K562 (cell line): ENCODE results near the gene POFUT2. TPM values are rescaled to one million over a fixed set of nuclear protein-coding genes. Genes with fewer than 3 reads are reported as not detected.

Experiments used
- ATAC-seq: fragments of 200-7000 bp; cut with Tn5 transposase; 3 replicates; pipeline ENCODE4 v1.9.1; 2020; ENCODE audit warnings: moderate library complexity
- BruUV-seq: library from RNA; stranded (reverse); fragments of 400-500 nt; replicated peaks from 2 replicates; lab custom pipeline; 2021; lab: Mats Ljungman, UMichigan
- CTCF ChIA-PET: fragments of 300-600 bp; formaldehyde crosslinking; extraction: SDS; loops from one replicate; lab custom pipeline; 2021; ENCODE audit warnings: low intra/inter-chr PET ratio; lab: Yijun Ruan, JAX
- POLR2A ChIA-PET: fragments of 300-600, 350-650 bp; sonication (Branson Sonifier 250); formaldehyde crosslinking; extraction: SDS; loops from one replicate; lab custom pipeline; 2021; ENCODE audit warnings: antibody characterized with exemption, inconsistent platforms; lab: Yijun Ruan, JAX
- DNase-seq, 4 experiments: peaks; one replicate each; pipeline versions ENCODE4 v3.0.0 to v3.0.0-alpha.2; 2011 to 2018; ENCODE audit warnings: low spot score in 3 of 4, mixed read lengths in 3 of 4; ENCODE audit errors: extremely low read depth in 1 of 4
- FAIRE-seq: peaks from 2 replicates; lab custom pipeline; 2011; peaks lifted over from hg19 to GRCh38; lab: Jason Lieb, UNC
- H2AFZ ChIP-seq: 2 replicates; pipeline ENCODE4 v1.6.0; 2011; ENCODE audit warnings: low read depth, low read length, control low read depth, inconsistent platforms
- H3K27ac ChIP-seq: fragments of 200-600 bp; 3 replicates; pipeline ENCODE4 v1.8.0; 2011; ENCODE audit warnings: low read depth, mild to moderate bottlenecking, control low read depth, inconsistent platforms, low read length, moderate library complexity, mixed read lengths; ENCODE audit errors: extremely low read depth
- H3K27me3 ChIP-seq, 2 experiments: fragments of 300-600 bp in 1 of 2; 2 replicates in 1 of 2; 3 replicates in 1 of 2; pipeline versions ENCODE4 v1.6.0 to v1.8.0; 2011; ENCODE audit warnings: inconsistent platforms in 2 of 2, low read length in 2 of 2, mild to moderate bottlenecking in 1 of 2, mixed read lengths in 1 of 2, moderate library complexity in 1 of 2; ENCODE audit not compliant: control insufficient read depth in 2 of 2, insufficient read depth in 2 of 2
- H3K36me3 ChIP-seq: fragments of 300-600 bp; 3 replicates; pipeline ENCODE4 v1.8.0; 2011; ENCODE audit warnings: mild to moderate bottlenecking, low read length, inconsistent platforms; ENCODE audit not compliant: control insufficient read depth, insufficient read depth
- H3K4me1 ChIP-seq, 2 experiments: fragments of 200-600 bp in 1 of 2; replicated peaks in 1 of 2; 2 replicates in 1 of 2; 3 replicates in 1 of 2; pipeline versions ENCODE4 v1.5.1 to v1.8.0; 2011; ENCODE audit warnings: inconsistent platforms in 2 of 2, low read length in 2 of 2, mild to moderate bottlenecking in 1 of 2, mixed read lengths in 1 of 2, moderate library complexity in 1 of 2; ENCODE audit not compliant: control insufficient read depth in 2 of 2, insufficient read depth in 2 of 2
- H3K4me2 ChIP-seq: 2 replicates; pipeline ENCODE4 v1.6.1; 2011; ENCODE audit warnings: low read length, control low read depth, inconsistent platforms, mixed read lengths; ENCODE audit not compliant: insufficient read depth
- H3K4me3 ChIP-seq: fragments of 200-600 bp; sonication (generic), shearing (Covaris generic); 2 replicates; pipeline ENCODE4 v1.5.1; 2016; ENCODE audit warnings: control low read depth, inconsistent platforms
- H3K79me2 ChIP-seq: fragments of 200-600 bp; 3 replicates; pipeline ENCODE4 v1.8.0; 2011; ENCODE audit warnings: low read length, inconsistent platforms; ENCODE audit not compliant: control insufficient read depth, insufficient read depth
- H3K9ac ChIP-seq, 2 experiments: 2 replicates each; pipeline versions ENCODE4 v1.6.0 to v1.6.1; 2011; ENCODE audit warnings: low read depth in 2 of 2, low read length in 2 of 2, control low read depth in 1 of 2, inconsistent platforms in 1 of 2, mild to moderate bottlenecking in 1 of 2, mixed read lengths in 1 of 2; ENCODE audit not compliant: insufficient read depth in 1 of 2
- H3K9me1 ChIP-seq: one replicate; pipeline ENCODE4 v1.6.0; 2011; ENCODE audit warnings: inconsistent platforms, mild to moderate bottlenecking, low read length, moderate library complexity; ENCODE audit not compliant: control insufficient read depth, insufficient read depth
- H3K9me3 ChIP-seq: replicated peaks from 2 replicates; pipeline ENCODE4 v1.5.1; 2011; ENCODE audit warnings: low read depth, low read length, inconsistent platforms; ENCODE audit not compliant: control insufficient read depth, insufficient read depth
- H4K20me1 ChIP-seq: replicated peaks from 2 replicates; pipeline ENCODE4 v1.6.1; 2011; ENCODE audit warnings: low read length, inconsistent platforms, mixed read lengths; ENCODE audit not compliant: control insufficient read depth, insufficient read depth
- MAZ ChIP-seq, 2 experiments: fragments of 450-650 bp in 1 of 2; sonication (generic) in 1 of 2; formaldehyde crosslinking; IDR thresholded peaks in 1 of 2; conservative IDR thresholded peaks in 1 of 2; 2 replicates each; pipeline versions ENCODE4 v1.4.0 to v1.5.0; 2020; ENCODE audit warnings: mild to moderate bottlenecking in 1 of 2, missing genetic modification reagents in 1 of 2
- PCBP1 ChIP-seq: fragments of 200-400 bp; formaldehyde crosslinking; IDR thresholded peaks from 2 replicates; pipeline ENCODE4 v1.6.1; 2018; ENCODE audit warnings: mild to moderate bottlenecking, low read depth, low read length; ENCODE audit not compliant: poor library complexity, severe bottlenecking
- PHTF2 ChIP-seq: fragments of 250-450 bp; sonication (Bioruptor Pico); IDR thresholded peaks from 2 replicates; pipeline ENCODE4 v1.5.0; 2021; ENCODE audit warnings: mild to moderate bottlenecking
- POLR3G ChIP-seq: IDR thresholded peaks from 2 replicates; pipeline ENCODE4 v1.6.1; 2011; ENCODE audit not compliant: insufficient read length, insufficient replicate concordance; ENCODE audit errors: extremely low read depth
- RUNX1 ChIP-seq: sonication (generic); IDR thresholded peaks from 2 replicates; pipeline ENCODE4 v1.6.1; 2016; ENCODE audit warnings: antibody characterized with exemption, low read depth
- SIRT6 ChIP-seq: IDR thresholded peaks from one replicate; pipeline ENCODE4 v1.6.1; 2012; ENCODE audit warnings: low read depth, mild to moderate bottlenecking, control low read depth, inconsistent platforms, low read length, moderate library complexity
- THRAP3 ChIP-seq: fragments of 450-650 bp; IDR thresholded peaks from 2 replicates; pipeline ENCODE4 v1.6.1; 2016; ENCODE audit warnings: mild to moderate bottlenecking, inconsistent platforms, borderline replicate concordance
- TOE1 ChIP-seq, 2 experiments: fragments of 450-650 bp in 1 of 2; sonication (generic) in 1 of 2; formaldehyde crosslinking in 1 of 2; IDR thresholded peaks; 2 replicates each; pipeline versions ENCODE4 v1.7.1 to v1.8.0; 2016 to 2022; ENCODE audit warnings: borderline replicate concordance in 2 of 2, mild to moderate bottlenecking in 2 of 2, antibody characterized with exemption in 1 of 2, inconsistent platforms in 1 of 2, low read depth in 1 of 2, missing genetic modification reagents in 1 of 2, moderate library complexity in 1 of 2
- U2AF2 ChIP-seq: fragments of 200-400 bp; formaldehyde crosslinking; optimal IDR thresholded peaks from 2 replicates; pipeline ENCODE3; 2017; ENCODE audit warnings: low read depth, mild to moderate bottlenecking, low read length
- ZNF263 ChIP-seq: sonication (generic); formaldehyde crosslinking; IDR thresholded peaks from 2 replicates; pipeline ENCODE4 v1.8.0; 2022; ENCODE audit warnings: mild to moderate bottlenecking, missing genetic modification reagents, borderline replicate concordance
- WGBS: fragments of 100-300 bp; shearing (Covaris generic); methylation state at CpG from one replicate; pipeline ENCODE4 v1.1.6; 2016; ENCODE audit warnings: low coverage, mixed read lengths; ENCODE audit not compliant: insufficient coverage; ENCODE audit errors: missing lambda C conversion rate; 5-methylcytosine and 5-hydroxymethylcytosine counted together
- in situ Hi-C: fragments of 300-500 bp; cut with MboI; formaldehyde crosslinking; loops from 4 replicates; pipeline ENCODE4 v1.15.0; 2018; ENCODE audit warnings: inconsistent platforms, mixed read lengths
- intact Hi-C: fragments of 100-400 bp; cut with micrococcal nuclease; formaldehyde crosslinking; loops from 2 replicates; pipeline ENCODE4 v1.14.2; 2022
- polyA plus RNA-seq, 8 experiments: library from polyadenylated mRNA; depleted of rRNA in 4 of 8; stranded (reverse) in 5 of 8; unstranded in 3 of 8; fragments of >200 nt; fragmentation: Nextera tagmentation in 2 of 8; fragmentation: Illumina TruSeq in 1 of 8; extraction: Ambion mirVana in 2 of 8; extraction: Trizol in 1 of 8; gene quantifications; 2 replicates each; pipeline versions ENCODE4 v1.2.1 to v1.2.3, GENCODE V29; 2011 to 2014; ENCODE audit warnings: inconsistent platforms in 1 of 8, missing spikeins in 1 of 8
- total RNA-seq, 7 experiments: library from RNA; depleted of rRNA in 6 of 7; stranded (reverse); fragments of >200 nt in 6 of 7; fragmentation: Illumina TruSeq in 2 of 7; extraction: Trizol in 2 of 7; gene quantifications; 2 replicates each; pipeline versions ENCODE4 v1.2.1 to v1.2.3, GENCODE V29; 2011 to 2021; ENCODE audit warnings: low replicate concordance in 1 of 7
- TF ChIP-seq, protein P1 (sequence below): sonication (generic); formaldehyde crosslinking; IDR thresholded peaks from 2 replicates; pipeline ENCODE4 v1.5.0; 2020; ENCODE audit warnings: missing genetic modification reagents

POFUT2 gene
- total and polyA plus RNA-seq, 9 of the 15 experiments (the other 6 are each of a cell fraction or from before 2014, with no cell fraction given): 1.1 to 24.2 (median 11.0) TPM

DNA sequence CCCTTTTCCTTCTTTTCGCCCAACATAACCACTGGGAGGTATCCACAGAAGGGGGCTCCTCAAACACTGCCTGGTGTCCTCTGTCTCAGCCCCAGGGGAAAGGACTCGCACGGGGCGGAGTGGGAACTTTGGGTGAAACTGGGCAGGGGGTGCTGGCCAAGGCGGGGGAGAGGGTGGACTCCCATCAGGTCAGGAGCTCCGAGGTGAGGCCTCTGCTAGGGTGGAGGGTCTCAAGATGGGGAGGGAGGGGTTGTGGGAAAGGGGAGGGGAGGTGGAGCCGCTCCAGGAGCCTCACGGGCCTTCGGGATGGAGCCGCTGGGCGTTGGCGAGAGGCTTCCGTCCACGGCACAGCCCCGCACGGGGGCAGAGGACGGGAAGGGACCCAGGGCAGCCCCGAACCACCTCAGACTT lies 43.2 kb upstream of the POFUT2 start:
- ChIA-PET POLR2A (no interaction called here), CTCF (no interaction called here)
- Histone ChIP-seq H3K9ac (no peak overlapping the region), H3K4me1 (peaks cover 0 to 37% of the 10 kb centered on the region in 2 experiments; a peak in 1 of 5 replicates), H3K9me1 (no peaks in the 10 kb centered on the region), H4K20me1 (peaks cover 50% of the 10 kb centered on the region), H3K27me3 (peaks cover 67 to 81% of the 10 kb centered on the region in 2 experiments), H3K79me2 (no peaks in the 10 kb centered on the region), H3K4me3 (no peak overlapping the region), H3K4me2 (no peak overlapping the region), H2AFZ (no peak overlapping the region), H3K36me3 (no peaks in the 10 kb centered on the region), H3K27ac (no peak overlapping the region), H3K9me3 (0 out of 2 replicates have a peak, but pooled peaks cover 2% of the 10 kb centered on the region)
- 13% methylated on average over 16 of the region's 18 CpGs for whole genome bisulfite sequencing
- in situ Hi-C loops: no loop called here
- no TSS peak for BruUV-seq
- DNase-seq (no peak), FAIRE-seq (no peak), ATAC-seq (no peak)
- intact Hi-C loops: no loop called here
- no peak for TF ChIP-seq SIRT6
- peak; percentile 54 for TF ChIP-seq PCBP1

DNA sequence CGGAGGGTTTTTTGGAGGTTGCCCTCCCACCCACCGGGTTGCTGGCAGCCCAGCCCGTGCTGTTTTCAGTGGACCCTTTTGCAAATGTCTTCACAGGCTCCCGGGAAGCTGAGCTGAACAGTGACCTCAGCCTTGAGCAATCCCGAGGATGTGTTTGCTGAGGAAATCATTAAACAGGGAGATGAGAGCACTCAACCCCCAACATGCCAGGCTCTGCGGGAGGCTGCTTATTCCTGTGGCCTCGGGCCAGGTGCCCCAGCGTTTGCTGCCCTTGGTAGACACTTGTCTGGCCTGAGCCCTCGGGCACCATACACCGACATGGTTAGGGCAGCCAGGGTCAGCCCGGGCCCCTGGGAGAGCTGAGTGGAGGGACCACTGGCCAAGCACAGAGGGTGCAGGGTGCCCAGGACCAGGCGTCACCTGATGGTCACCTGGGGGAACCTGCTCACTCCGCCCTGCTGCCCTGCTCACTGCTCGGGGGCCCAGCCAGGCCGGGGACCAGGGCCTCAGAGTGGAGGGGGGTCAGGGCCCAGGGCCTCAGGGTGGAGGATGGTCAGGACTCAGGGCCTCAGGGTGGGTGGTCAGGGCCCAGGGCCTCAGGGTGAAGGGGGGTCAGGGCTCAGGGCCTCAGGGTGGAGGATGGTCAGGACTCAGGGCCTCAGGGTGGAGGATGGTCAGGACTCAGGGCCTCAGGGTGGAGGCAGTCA lies 42.5 kb upstream of the POFUT2 start:
- H3K4me2 ChIP-seq: no peak overlapping the region
- TF ChIP-seq TOE1 (IDR thresholded peaks at IDR 0.05; ENCODE audit: borderline replicate concordance) (no peak), TOE1 (CRISPR knock-in tag; IDR thresholded peaks at IDR 0.05; ENCODE audit: borderline replicate concordance, low read depth) (no peak), RUNX1 (no peak), POLR3G (no peak), ZNF263 (CRISPR knock-in tag) (no peak), PHTF2 (no peak), MAZ (CRISPR knock-in tag; conservative IDR thresholded peaks at IDR 0.05 in 1 of 2, IDR thresholded peaks at IDR 0.05 in 1 of 2) (no peak), THRAP3 (no peak), U2AF2 (no peak)
- TF ChIP-seq, protein P1, sequence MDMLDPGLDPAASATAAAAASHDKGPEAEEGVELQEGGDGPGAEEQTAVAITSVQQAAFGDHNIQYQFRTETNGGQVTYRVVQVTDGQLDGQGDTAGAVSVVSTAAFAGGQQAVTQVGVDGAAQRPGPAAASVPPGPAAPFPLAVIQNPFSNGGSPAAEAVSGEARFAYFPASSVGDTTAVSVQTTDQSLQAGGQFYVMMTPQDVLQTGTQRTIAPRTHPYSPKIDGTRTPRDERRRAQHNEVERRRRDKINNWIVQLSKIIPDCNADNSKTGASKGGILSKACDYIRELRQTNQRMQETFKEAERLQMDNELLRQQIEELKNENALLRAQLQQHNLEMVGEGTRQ (CRISPR knock-in tag): no peak

More for the DNA sequence above, 42.5 kb upstream of the POFUT2 start:
- intact Hi-C loops: no loop called here
- no peak overlapping the region for H2AFZ ChIP-seq
- ChIA-PET POLR2A (interaction anchor here (0.6 to 1.0 kb wide), 2 partner anchors 26 to 168 kb away, joined by 3 read pairs; no protein-coding TSS in a partner anchor), CTCF (no interaction called here)
- H3K79me2 ChIP-seq: no peaks in the 10 kb centered on the region
- no peak for ATAC-seq
- H3K9me3 ChIP-seq: 0 out of 2 replicates have a peak, but pooled peaks cover 2% of the 10 kb centered on the region
- FAIRE-seq: no peak
- under 1% methylated on average over 15 of the region's 15 CpGs for WGBS
- H3K4me3 ChIP-seq: no peak overlapping the region
- H3K9ac ChIP-seq: no peak overlapping the region
- no peak overlapping the region for H3K27ac ChIP-seq
- no peaks in the 10 kb centered on the region for H3K9me1 ChIP-seq
- no peak for DNase-seq
- in situ Hi-C loops: no loop called here
- BruUV-seq: no TSS peak
- H4K20me1 ChIP-seq: peaks cover 50% of the 10 kb centered on the region
- peaks cover 67 to 85% of the 10 kb centered on the region in 2 experiments for H3K27me3 ChIP-seq
- H3K36me3 ChIP-seq: no peaks in the 10 kb centered on the region
- H3K4me1 ChIP-seq: peaks cover 0 to 43% of the 10 kb centered on the region in 2 experiments; a peak in 2 of 5 replicates
